Thymus (tissue), 11 donors: ENCODE data around the gene BLMH. TPM values are rescaled to one million over a fixed set of nuclear protein-coding genes. Genes with fewer than 3 reads are reported as not detected.

ENCODE experiments used
- DNase-seq, 9 donors: peaks; one replicate each; pipeline ENCODE4 v3.0.0-alpha.2; 2013; ENCODE audit warnings: low spot score in 9 of 9, low read depth in 6 of 9, missing footprints in 1 of 9
- H3K27ac ChIP-seq, 2 donors: one replicate each; pipeline ENCODE4 v1.5.1; 2013; ENCODE audit warnings: control low read depth in 1 of 2, low read depth in 1 of 2, low read length in 1 of 2, mild to moderate bottlenecking in 1 of 2, moderate library complexity in 1 of 2
- H3K27me3 ChIP-seq, 2 donors: one replicate each; pipeline ENCODE4 v1.5.1; 2013; ENCODE audit warnings: low read length in 1 of 2; ENCODE audit not compliant: control insufficient read depth in 2 of 2, insufficient read depth in 1 of 2
- H3K36me3 ChIP-seq, 2 donors: one replicate each; pipeline ENCODE4 v1.5.1; 2013; ENCODE audit warnings: low read length in 1 of 2, mild to moderate bottlenecking in 1 of 2, moderate library complexity in 1 of 2; ENCODE audit not compliant: control insufficient read depth in 2 of 2, insufficient read depth in 2 of 2
- H3K4me1 ChIP-seq, 2 donors: one replicate each; pipeline ENCODE4 v1.5.1; 2013; ENCODE audit warnings: low read length in 2 of 2; ENCODE audit not compliant: control insufficient read depth in 2 of 2, insufficient read depth in 2 of 2
- H3K4me3 ChIP-seq, 2 donors: one replicate each; pipeline ENCODE4 v1.5.1; 2013; ENCODE audit warnings: low read length in 2 of 2, control low read depth in 1 of 2, mild to moderate bottlenecking in 1 of 2
- H3K9me3 ChIP-seq, 2 donors: one replicate each; pipeline ENCODE4 v1.5.1; 2013; ENCODE audit warnings: low read length in 1 of 2, mild to moderate bottlenecking in 1 of 2; ENCODE audit not compliant: control insufficient read depth in 2 of 2, insufficient read depth in 1 of 2
- WGBS: extraction: QIAGEN DNeasy Blood & Tissue Kit; methylation state at CpG from one replicate; pipeline ENCODE4 v1.1.7; 2013; 5-methylcytosine and 5-hydroxymethylcytosine counted together
- polyA plus RNA-seq: library from polyadenylated mRNA; stranded (reverse); fragments of 200-250 nt; gene quantifications from one replicate; pipeline ENCODE4 v1.2.3, GENCODE V29; 2013
- total RNA-seq: library from RNA; stranded (reverse); fragments of 120-200 nt; gene quantifications from one replicate; pipeline ENCODE4 v1.2.4, GENCODE V29; 2013
- donor health status: healthy.

BLMH gene
- total and polyA plus RNA-seq, 2 donors, result 33.3 to 37.6 TPM

GRCh38 chr17:30248786-30249185 lies 43.0 kb downstream of the BLMH start:
- no peak for DNase-seq
- H3K4me1 ChIP-seq, result no peaks in the 10 kb centered on the region
- 97% methylated on average over 2 of the region's 2 CpGs for WGBS
- H3K4me3 ChIP-seq, result no peak overlapping the region
- no peak overlapping the region for H3K27ac ChIP-seq
- H3K9me3 ChIP-seq, result no peaks in the 10 kb centered on the region
- H3K36me3 ChIP-seq, result peaks cover 22 to 48% of the 10 kb centered on the region in 2 donors
- no peaks in the 10 kb centered on the region for H3K27me3 ChIP-seq

- no peaks in the 10 kb centered on the region for H3K4me1 ChIP-seq
- no peak overlapping the region for H3K27ac ChIP-seq
- H3K36me3 ChIP-seq, result peaks cover 16 to 29% of the 10 kb centered on the region in 2 donors
- H3K4me3 ChIP-seq, result no peak overlapping the region
- H3K9me3 ChIP-seq, result no peaks in the 10 kb centered on the region
- 95% methylated on average over 7 of the region's 7 CpGs for WGBS
- DNase-seq, result no peak
- no peaks in the 10 kb centered on the region for H3K27me3 ChIP-seq
Observed at GRCh38 chr17:30246460-30246859, 45.3 kb downstream of the BLMH start.

GRCh38 chr17:30244853-30245385 lies 46.8 kb downstream of the BLMH start:
- no peak for DNase-seq
- 84% methylated on average over 4 of the region's 4 CpGs for WGBS
- Histone ChIP-seq H3K27me3 (peaks cover 0 to 6% of the 10 kb centered on the region in 2 donors), H3K36me3 (peaks cover 16 to 25% of the 10 kb centered on the region in 2 donors), H3K9me3 (no peaks in the 10 kb centered on the region), H3K27ac (no peak overlapping the region), H3K4me3 (no peak overlapping the region), H3K4me1 (no peaks in the 10 kb centered on the region)

GRCh38 chr17:30243568-30243967 lies 48.2 kb downstream of the BLMH start:
- Histone ChIP-seq H3K4me3 (no peak overlapping the region), H3K4me1 (no peaks in the 10 kb centered on the region), H3K36me3 (peaks cover 7 to 13% of the 10 kb centered on the region in 2 donors), H3K9me3 (peaks cover 0 to 3% of the 10 kb centered on the region in 2 donors), H3K27ac (no peak overlapping the region), H3K27me3 (peaks cover 2 to 19% of the 10 kb centered on the region in 2 donors)
- 98% methylated on average over 8 of the region's 8 CpGs for WGBS
- no peak for DNase-seq

- Histone ChIP-seq H3K36me3 (peaks cover 3 to 7% of the 10 kb centered on the region in 2 donors), H3K4me1 (peaks cover 0 to 4% of the 10 kb centered on the region in 2 donors), H3K9me3 (peaks cover 0 to 3% of the 10 kb centered on the region in 2 donors), H3K27me3 (peaks cover 6 to 24% of the 10 kb centered on the region in 2 donors), H3K4me3 (no peak overlapping the region), H3K27ac (no peak overlapping the region)
- DNase-seq, result no peak
- over 99% methylated on average over 4 of the region's 4 CpGs for whole genome bisulfite sequencing
Observed at GRCh38 chr17:30243002-30243401, 48.7 kb downstream of the BLMH start.

GRCh38 chr17:30241051-30241450 lies 50.7 kb downstream of the BLMH start:
- no peaks in the 10 kb centered on the region for H3K36me3 ChIP-seq
- H3K4me1 ChIP-seq, result peaks cover 0 to 8% of the 10 kb centered on the region in 2 donors
- 95% methylated on average over 6 of the region's 6 CpGs for WGBS
- peaks cover 0 to 3% of the 10 kb centered on the region in 2 donors for H3K9me3 ChIP-seq
- H3K4me3 ChIP-seq, result no peak overlapping the region
- no peak overlapping the region for H3K27ac ChIP-seq
- H3K27me3 ChIP-seq, result peaks cover 18 to 42% of the 10 kb centered on the region in 2 donors
- DNase-seq, result no peak

- peaks cover 0 to 3% of the 10 kb centered on the region in 2 donors for H3K9me3 ChIP-seq
- H3K27ac ChIP-seq, result no peak overlapping the region
- no peak overlapping the region for H3K4me3 ChIP-seq
- peaks cover 27 to 51% of the 10 kb centered on the region in 2 donors for H3K27me3 ChIP-seq
- peaks cover 2 to 14% of the 10 kb centered on the region in 2 donors for H3K4me1 ChIP-seq
- no peak for DNase-seq
- no peaks in the 10 kb centered on the region for H3K36me3 ChIP-seq
- WGBS, result 96% methylated on average over 8 of the region's 8 CpGs
Observed at GRCh38 chr17:30240177-30240576, 51.6 kb downstream of the BLMH start.

- H3K27me3 ChIP-seq, result peaks cover 28 to 62% of the 10 kb centered on the region in 2 donors
- peaks cover 0 to 3% of the 10 kb centered on the region in 2 donors for H3K9me3 ChIP-seq
- no peaks in the 10 kb centered on the region for H3K36me3 ChIP-seq
- no peak overlapping the region for H3K27ac ChIP-seq
- no peak overlapping the region for H3K4me3 ChIP-seq
- no peak for DNase-seq
- H3K4me1 ChIP-seq, result peaks cover 2 to 18% of the 10 kb centered on the region in 2 donors
- WGBS, result 91% methylated on average over 5 of the region's 5 CpGs
Observed at GRCh38 chr17:30239089-30239462, 52.7 kb downstream of the BLMH start.

- Histone ChIP-seq H3K36me3 (no peaks in the 10 kb centered on the region), H3K4me3 (no peak overlapping the region), H3K4me1 (peaks cover 2 to 18% of the 10 kb centered on the region in 2 donors), H3K27me3 (peaks cover 34 to 67% of the 10 kb centered on the region in 2 donors), H3K27ac (no peak overlapping the region), H3K9me3 (peaks cover 0 to 3% of the 10 kb centered on the region in 2 donors)
- DNase-seq, result no peak
- WGBS, result 41% methylated on average over 27 of the region's 27 CpGs
Observed at GRCh38 chr17:30238387-30239088, 53.2 kb downstream of the BLMH start.
